Prostate gland (tissue), 2 donors: ENCODE measurements around the gene PDE11A. TPM values are rescaled to one million over a fixed set of nuclear protein-coding genes. Genes with fewer than 3 reads are reported as not detected.
A peak's percentile ranks its signal among the peaks of the same experiment; 100 is the strongest.

Source experiments
- DNase-seq: peaks from one replicate; pipeline ENCODE4 v3.0.0-alpha.2; 2019; ENCODE audit warnings: low spot score
- H3K27ac ChIP-seq, 2 donors: fragments of 200-600 bp; sonication (generic); 2 replicates each; pipeline ENCODE4 v1.5.1; 2017 to 2019
- H3K27me3 ChIP-seq: fragments of 200-600 bp; sonication (generic); replicated peaks from 2 replicates; pipeline ENCODE4 v1.5.1; 2019; ENCODE audit not compliant: insufficient read depth
- H3K36me3 ChIP-seq, 2 donors: fragments of 200-600 bp; sonication (generic); 1 replicate in 1 of 2; 2 replicates in 1 of 2; pipeline versions ENCODE4 v1.5.1 to v1.8.1; 2017 to 2019
- H3K4me1 ChIP-seq: fragments of 200-600 bp; sonication (generic); replicated peaks from 2 replicates; pipeline ENCODE4 v1.5.1; 2019
- H3K4me3 ChIP-seq, 2 donors: fragments of 200-600 bp; sonication (generic); 2 replicates each; pipeline ENCODE4 v1.5.1; 2017 to 2019
- H3K9me3 ChIP-seq: fragments of 200-600 bp; sonication (generic); 2 replicates; pipeline ENCODE4 v1.5.1; 2017
- POLR2A ChIP-seq: fragments of 450-650 bp; IDR thresholded peaks from one replicate; pipeline ENCODE4 v1.6.1; 2016; ENCODE audit warnings: antibody characterized with exemption, mild to moderate bottlenecking
- POLR2AphosphoS5 ChIP-seq: sonication (generic); formaldehyde crosslinking; IDR thresholded peaks from one replicate; pipeline ENCODE4 v1.6.1; 2017; ENCODE audit warnings: antibody characterized with exemption
- WGBS: methylation state at CpG from one replicate; pipeline ENCODE4 v1.1.5; 2018; 5-methylcytosine and 5-hydroxymethylcytosine counted together
- intact Hi-C: fragments of 100-400 bp; cut with DNase I; formaldehyde crosslinking; loops from one replicate; pipeline ENCODE4 v1.14.2; 2022
- total RNA-seq, 2 donors: library from RNA; depleted of rRNA; stranded (reverse); fragments of >200 nt; gene quantifications; one replicate each; pipeline ENCODE4 v1.1.0, GENCODE V29; 2016
- TF ChIP-seq, protein P1 (sequence below), 4 experiments: fragments of 200-600 bp in 2 of 4; fragments of 450-650 bp in 2 of 4; sonication (generic) in 2 of 4; IDR thresholded peaks; 1 replicate in 3 of 4; 2 replicates in 1 of 4; pipeline ENCODE4 v1.5.1; 2016 to 2019; ENCODE audit warnings: antibody characterized with exemption in 4 of 4, mild to moderate bottlenecking in 2 of 4, moderate library complexity in 2 of 4

Gene PDE11A
- total RNA-seq, 2 donors from 2014 or later = 14.9 to 26.6 TPM

DNA sequence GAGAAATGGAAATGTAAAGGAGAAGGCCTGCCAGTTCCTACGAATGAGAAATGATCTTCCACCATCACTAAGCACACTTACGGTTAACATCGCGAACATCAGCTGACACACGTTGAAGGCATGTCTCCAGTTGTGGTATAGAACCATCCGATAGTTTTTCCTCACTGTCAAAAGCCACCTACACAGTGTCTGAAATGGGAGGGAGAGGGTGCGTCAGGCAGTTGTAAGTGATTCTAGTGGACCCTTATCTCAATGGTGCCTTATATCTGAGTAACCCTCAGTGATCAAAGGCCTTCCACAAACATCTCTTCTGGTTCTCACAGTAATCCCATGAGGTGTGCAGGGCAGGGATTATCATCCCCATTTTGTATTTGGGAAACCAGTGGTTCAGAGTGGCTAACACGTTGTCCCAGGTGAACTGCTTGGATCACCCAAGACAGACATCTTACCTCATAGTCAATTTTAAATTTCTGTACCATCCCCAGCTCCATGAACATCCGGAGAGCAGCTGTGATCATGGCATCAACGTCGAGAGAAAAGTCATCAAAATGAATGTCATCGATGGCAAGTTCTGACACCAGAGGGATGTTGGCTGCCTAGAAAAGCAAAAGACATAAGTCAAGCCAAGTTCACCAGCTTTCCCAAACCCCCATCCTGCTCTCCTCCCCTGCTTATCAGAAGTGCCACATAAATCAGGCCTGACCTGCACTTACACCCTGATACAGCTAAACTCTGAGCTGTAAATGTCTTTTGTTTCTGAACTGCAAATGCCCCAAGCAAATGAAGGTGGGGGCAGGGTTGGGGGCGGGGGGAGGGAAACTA is 344.8 kb downstream of the PDE11A start:
- no peaks in the 10 kb centered on the region for H3K27me3 ChIP-seq
- intact Hi-C loops = loop anchor here (10.0 kb wide), 2 partner anchors 243 to 563 kb away; no protein-coding TSS in a partner anchor
- H3K36me3 ChIP-seq = no peaks in the 10 kb centered on the region
- TF ChIP-seq, protein P1, sequence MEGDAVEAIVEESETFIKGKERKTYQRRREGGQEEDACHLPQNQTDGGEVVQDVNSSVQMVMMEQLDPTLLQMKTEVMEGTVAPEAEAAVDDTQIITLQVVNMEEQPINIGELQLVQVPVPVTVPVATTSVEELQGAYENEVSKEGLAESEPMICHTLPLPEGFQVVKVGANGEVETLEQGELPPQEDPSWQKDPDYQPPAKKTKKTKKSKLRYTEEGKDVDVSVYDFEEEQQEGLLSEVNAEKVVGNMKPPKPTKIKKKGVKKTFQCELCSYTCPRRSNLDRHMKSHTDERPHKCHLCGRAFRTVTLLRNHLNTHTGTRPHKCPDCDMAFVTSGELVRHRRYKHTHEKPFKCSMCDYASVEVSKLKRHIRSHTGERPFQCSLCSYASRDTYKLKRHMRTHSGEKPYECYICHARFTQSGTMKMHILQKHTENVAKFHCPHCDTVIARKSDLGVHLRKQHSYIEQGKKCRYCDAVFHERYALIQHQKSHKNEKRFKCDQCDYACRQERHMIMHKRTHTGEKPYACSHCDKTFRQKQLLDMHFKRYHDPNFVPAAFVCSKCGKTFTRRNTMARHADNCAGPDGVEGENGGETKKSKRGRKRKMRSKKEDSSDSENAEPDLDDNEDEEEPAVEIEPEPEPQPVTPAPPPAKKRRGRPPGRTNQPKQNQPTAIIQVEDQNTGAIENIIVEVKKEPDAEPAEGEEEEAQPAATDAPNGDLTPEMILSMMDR (IDR thresholded peaks at IDR 0.05) = no peak
- TF ChIP-seq POLR2A (no peak), POLR2AphosphoS5 (no peak)
- no peaks in the 10 kb centered on the region for H3K9me3 ChIP-seq
- WGBS = 78% methylated on average over 13 of the region's 13 CpGs
- H3K4me3 ChIP-seq = no peak overlapping the region
- H3K27ac ChIP-seq = no peak overlapping the region
- peaks cover 13% of the 10 kb centered on the region for H3K4me1 ChIP-seq
- DNase-seq = no peak

DNA sequence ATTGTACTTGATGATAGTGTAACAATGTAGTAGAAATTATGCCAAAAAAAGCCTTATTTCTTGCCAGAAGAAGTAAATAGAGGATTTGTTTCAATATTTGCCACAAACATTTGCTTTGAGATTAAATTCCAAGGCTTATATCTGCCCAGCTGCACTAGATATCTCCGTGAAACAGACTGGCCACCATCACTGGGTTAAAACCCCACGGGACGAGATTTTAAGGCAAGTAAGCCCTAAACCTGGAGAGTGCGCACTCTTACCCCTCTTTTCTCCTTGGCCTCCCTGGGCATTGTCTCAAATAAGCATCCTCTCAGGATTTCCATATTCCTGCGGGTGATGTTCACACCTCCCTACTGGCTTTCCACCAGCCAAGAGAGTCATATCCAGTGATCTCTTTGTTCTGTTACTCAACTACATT is 345.6 kb downstream of the PDE11A start:
- Histone ChIP-seq H3K4me3 (no peak overlapping the region), H3K27me3 (no peaks in the 10 kb centered on the region), H3K9me3 (no peaks in the 10 kb centered on the region), H3K36me3 (no peaks in the 10 kb centered on the region), H3K27ac (no peak overlapping the region), H3K4me1 (peaks cover 13% of the 10 kb centered on the region)
- DNase-seq = no peak
- whole genome bisulfite sequencing = 41% methylated on average over 5 of the region's 5 CpGs
- intact Hi-C loops = loop anchor here (10.0 kb wide), 2 partner anchors 242 to 562 kb away; no protein-coding TSS in a partner anchor
- TF ChIP-seq POLR2AphosphoS5 = no peak
- TF ChIP-seq POLR2A = no peak
- TF ChIP-seq, protein P1 (IDR thresholded peaks at IDR 0.05) = no peak

DNA sequence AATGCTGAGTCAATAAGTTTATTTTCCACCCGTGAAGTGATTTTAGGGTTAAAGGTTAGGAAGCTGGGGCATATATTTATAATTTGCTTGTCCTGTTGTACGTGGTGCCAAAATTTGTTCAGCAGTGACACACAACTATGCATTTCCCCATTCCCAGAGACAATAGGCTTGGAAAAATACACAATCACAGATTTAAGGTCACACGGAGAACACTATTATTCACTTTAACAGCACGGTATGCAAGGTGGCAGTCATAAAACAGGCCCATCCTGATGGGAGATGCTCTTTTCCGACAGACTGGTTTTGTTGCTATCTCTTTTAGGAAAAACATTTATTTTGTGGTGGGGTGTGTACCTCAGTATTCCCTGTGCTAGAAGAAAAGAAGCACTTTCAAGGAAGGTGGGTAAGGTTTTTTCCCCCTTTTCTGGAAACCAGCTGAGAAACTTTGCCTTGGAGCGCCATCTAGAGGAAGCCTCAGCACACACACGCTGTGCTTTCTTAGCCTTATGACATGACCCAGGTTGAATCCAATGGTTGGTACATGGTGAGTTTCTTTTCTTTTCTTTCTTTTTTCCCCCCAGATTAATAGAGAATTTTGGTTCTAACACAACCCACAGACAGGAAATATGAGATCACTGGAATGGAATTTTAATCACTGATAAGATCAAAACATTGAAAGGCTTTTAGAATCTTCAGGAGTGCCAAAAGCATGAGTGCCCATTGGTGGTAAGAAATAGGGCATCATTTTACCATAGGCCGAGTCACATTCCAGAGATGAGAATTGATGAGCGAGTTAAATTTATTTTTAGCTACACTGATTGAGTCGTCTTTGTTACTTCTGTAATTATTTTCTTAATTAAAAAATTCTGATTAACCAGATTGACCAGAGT is 347.9 kb downstream of the PDE11A start:
- Histone ChIP-seq H3K27ac (no peak overlapping the region), H3K4me3 (no peak overlapping the region), H3K9me3 (no peaks in the 10 kb centered on the region), H3K27me3 (no peaks in the 10 kb centered on the region), H3K4me1 (peaks cover 13% of the 10 kb centered on the region), H3K36me3 (no peaks in the 10 kb centered on the region)
- peak; percentile 9 for DNase-seq
- 25% methylated on average over 10 of the region's 10 CpGs for WGBS
- TF ChIP-seq POLR2AphosphoS5 = no peak
- TF ChIP-seq, protein P1 (IDR thresholded peaks at IDR 0.05) = peak; percentile 30 to 78 (median 70)
- intact Hi-C loops = loop anchor here (2.0 to 10.0 kb wide), 3 partner anchors 240 to 560 kb away; no protein-coding TSS in a partner anchor

DNA sequence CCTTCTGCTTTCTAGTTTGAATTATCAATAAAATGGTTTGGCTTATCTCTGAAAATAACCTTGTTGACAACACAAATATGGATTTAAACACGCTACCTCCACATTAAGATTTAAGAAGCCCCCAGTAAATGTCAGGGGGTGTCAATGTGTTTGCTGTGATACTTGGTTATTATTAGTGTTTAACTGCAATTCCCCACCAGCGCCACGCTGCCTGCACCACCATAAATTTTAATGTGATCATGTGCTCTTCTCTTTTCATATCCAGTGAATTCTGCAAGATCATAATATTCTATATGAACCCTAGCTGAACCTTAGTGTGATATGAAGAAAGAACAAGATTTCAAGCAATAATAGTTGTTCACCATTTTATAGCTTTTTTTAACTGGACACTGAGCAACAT is 349.3 kb downstream of the PDE11A start:
- TF ChIP-seq, protein P1 (IDR thresholded peaks at IDR 0.05) = no peak
- TF ChIP-seq POLR2AphosphoS5 (no peak), POLR2A (no peak)
- no peak overlapping the region for H3K4me3 ChIP-seq
- no peaks in the 10 kb centered on the region for H3K9me3 ChIP-seq
- H3K4me1 ChIP-seq = peaks cover 13% of the 10 kb centered on the region
- no peak for DNase-seq
- no peaks in the 10 kb centered on the region for H3K36me3 ChIP-seq
- 83% methylated on average over 3 of the region's 3 CpGs for WGBS
- intact Hi-C loops = loop anchor here (10.0 kb wide), 2 partner anchors 238 to 558 kb away; no protein-coding TSS in a partner anchor
- H3K27me3 ChIP-seq = no peaks in the 10 kb centered on the region
- no peak overlapping the region for H3K27ac ChIP-seq
